Activated CD8-positive, alpha-beta memory T cell treated with anti-CD3 and anti-CD28 coated beads for 4 hours (primary cell): ENCODE data around the gene IL12A.

ENCODE experiments used
- DNase-seq, 2 donors: peaks; one replicate each; pipeline ENCODE4 v3.0.0-alpha.2; 2020; ENCODE audit warnings: low read depth in 2 of 2

The IL12A gene

DNA sequence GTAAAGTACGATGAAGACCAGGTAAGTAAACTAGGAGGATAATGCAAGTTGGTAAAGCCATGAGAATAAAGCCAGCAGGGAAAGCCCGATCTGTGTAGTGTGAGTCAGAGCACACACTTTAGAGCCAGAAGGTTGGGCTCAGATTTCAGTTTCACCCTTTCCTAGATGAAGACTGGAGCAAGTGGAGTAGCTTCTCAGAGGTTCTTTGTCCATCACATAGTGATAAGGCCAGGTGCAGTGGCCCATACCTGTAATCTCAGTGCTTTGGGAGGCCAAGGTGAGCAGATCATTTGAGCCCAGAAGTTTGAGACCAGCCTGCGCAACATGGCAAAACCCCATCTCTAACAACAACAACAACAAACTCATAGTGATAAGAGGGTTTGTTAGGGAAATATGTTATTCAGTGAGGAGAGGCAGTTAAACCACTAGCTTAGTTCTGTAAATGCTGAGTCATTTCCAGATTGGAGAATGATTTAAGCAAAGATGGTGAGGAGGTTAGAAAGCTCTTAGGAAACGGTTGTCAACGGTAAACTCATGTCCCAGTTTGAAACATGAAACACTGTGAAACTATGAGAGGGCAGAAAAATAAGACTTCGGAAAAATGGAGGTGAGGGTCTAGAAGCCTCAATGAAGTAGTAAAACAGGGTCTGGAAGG lies 39.0 kb downstream of the IL12A start:
- DNase-seq, result no peak

DNA sequence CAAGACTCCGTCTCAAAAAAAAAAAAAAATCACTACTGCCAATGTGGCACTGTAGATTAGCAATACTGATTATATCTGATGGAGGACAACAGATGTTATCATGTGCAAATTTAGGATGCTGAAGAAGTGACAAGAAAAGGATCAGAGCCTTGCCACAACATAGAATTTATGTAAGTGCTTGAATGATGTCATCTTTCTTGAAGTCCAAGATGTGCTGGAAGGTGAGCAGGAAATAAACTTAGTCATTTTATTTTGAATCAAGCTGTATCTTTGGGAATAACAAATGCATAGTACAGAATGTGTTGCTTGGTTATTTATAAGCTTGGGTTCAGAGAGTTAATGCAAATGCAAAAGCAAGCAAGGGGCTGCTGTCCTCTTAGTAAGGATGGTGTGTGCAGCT lies 47.1 kb downstream of the IL12A start:
- no peak for DNase-seq

DNA sequence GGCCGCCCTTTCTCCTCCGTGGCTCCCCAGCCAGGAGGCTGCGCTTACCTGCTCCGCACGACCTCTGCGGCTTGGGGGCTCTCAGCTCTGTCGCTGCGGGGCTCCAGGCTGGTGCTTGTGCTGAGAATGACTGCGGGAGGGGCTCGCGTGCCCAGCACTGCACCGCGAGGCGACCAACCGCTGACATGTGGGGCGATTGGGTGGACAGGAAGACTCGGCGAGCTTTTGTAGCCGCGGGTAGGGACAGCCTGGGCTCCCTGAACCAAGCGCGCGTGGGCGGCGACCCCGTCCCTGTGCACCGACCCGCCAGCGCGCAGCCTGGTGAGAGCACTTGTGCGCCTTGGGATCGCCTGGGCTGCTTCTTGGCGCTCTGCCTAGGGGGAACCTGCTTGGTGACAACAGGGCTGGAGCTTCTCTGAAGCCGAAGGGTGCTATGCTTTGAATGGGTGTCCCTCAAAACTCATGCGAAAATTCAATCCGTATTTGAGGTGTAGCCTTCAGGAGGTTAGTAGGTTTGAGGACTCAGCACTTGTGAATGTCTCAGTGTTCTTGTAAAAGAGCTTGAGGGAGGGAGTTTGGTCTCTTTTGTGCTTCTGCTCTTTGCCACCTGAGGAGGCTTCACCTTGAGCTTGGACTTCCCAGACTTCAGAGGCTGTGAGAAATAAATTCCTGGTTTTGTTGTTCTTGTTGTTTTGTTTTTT lies 50.4 kb downstream of the IL12A start:
- DNase-seq, result no peak

DNA sequence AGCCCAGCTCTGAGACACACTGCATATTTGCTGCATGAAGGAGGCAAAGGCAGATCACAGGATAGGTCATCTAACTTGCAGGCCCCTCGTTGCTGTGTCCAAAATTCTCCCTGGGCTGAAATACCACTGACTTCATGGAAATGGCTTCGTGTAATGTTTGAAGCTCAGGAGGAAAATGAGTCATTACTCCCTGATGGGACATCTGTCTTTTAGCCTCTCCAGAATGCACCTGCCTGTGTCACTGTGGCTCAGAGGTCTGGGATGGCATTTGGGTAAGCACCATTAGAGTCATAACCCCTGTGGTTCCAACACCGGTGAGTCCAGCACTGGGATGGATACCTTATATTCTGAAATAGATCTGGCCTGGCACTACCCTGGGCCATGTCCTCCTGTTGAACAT lies 51.5 kb downstream of the IL12A start:
- no peak for DNase-seq

DNA sequence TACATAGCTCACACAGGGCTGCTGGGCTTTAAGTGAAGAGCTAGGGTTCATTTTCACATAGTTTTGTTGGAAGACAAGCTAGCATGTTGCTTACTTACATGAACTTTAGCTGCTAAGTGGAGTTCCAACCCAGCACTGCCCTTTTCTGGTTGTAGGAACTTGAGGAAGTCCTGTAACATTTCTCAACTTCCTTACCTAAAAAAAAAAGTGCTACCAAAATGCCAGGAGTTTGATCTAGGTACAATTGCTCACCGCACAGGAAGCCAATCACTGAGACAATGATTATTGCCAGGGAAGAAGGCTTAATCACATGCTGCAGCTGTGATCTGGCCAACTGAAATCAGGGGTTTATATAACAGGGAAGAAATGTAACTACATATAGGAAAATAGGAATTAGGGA lies 52.8 kb downstream of the IL12A start:
- no peak for DNase-seq

DNA sequence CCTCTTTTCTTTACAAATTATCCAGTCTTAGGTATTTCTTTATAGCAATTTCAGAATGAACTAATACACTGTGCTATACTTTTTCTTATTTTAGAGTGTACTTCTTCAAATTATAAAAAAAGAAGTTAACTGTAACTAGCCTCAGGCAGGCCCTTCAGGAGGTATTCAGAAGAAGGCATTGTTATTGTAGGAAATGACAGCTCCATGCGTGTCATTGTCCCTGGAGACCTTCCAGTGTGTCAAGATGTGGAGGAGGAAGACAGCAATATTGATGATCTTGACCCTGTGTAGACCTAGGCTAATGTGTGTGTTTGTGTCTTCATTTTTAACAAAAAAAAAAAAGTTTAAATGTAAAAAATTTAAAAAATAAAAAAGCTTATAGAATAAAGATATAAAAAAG lies 55.5 kb downstream of the IL12A start:
- DNase-seq, result no peak
